SH-SY5Y (cell line): ENCODE data around the gene LY86.

ENCODE experiments used
- GATA2 ChIP-seq: IDR thresholded peaks from 2 replicates; pipeline ENCODE4 v1.6.1; 2011; ENCODE audit warnings: mild to moderate bottlenecking, low read depth, low read length
- GATA3 ChIP-seq: IDR thresholded peaks from 2 replicates; pipeline ENCODE4 v1.6.1; 2011; ENCODE audit warnings: low read depth, mild to moderate bottlenecking, low read length, moderate library complexity

LY86 gene

DNA sequence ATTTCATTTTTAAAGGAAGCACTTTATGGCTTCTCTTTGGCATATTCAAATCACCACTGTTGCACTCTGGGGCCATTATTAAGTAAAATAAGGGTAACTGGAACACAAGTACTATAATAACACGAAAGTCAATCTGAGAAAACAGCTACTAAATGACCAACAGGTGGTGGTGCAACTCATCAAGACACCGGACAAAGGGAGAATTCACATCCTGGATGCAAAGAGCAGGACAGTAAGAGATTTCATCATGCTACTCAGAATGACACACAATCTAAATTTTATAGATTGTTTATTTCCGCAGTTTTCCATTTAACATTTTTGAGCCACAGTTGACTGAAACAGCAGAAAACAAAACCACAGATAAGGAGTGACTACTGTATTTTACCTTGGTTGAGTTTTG is 27.6 kb upstream of the LY86 start:
- TF ChIP-seq GATA2 (no peak), GATA3 (no peak)

- TF ChIP-seq GATA2 (no peak), GATA3 (no peak)
Measured at GRCh38 chr6:6564154-6564553, 24.4 kb upstream of the LY86 start.

- no peak for TF ChIP-seq GATA3
- TF ChIP-seq GATA2: no peak
Measured at GRCh38 chr6:6565069-6565468, 23.5 kb upstream of the LY86 start.

DNA sequence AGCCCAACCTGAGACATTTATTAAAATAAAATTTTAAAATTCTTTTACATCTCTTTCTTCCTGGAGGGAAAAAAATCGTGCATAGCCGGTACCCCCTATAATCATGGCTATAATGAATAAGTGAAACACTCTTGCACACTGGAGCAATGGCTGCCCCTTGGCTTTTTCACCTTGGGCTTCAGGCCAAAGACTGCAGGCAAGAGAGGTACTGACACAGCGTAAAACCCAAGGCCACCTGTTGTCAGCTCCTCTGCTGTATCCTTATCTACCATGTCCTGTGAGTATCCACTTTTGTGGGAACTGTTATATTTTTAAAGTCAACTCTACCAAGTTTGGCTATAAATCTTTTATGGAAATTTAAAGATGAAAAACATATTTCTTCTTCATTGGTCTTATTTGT is 23.0 kb upstream of the LY86 start:
- TF ChIP-seq GATA3: no peak
- no peak for TF ChIP-seq GATA2

DNA sequence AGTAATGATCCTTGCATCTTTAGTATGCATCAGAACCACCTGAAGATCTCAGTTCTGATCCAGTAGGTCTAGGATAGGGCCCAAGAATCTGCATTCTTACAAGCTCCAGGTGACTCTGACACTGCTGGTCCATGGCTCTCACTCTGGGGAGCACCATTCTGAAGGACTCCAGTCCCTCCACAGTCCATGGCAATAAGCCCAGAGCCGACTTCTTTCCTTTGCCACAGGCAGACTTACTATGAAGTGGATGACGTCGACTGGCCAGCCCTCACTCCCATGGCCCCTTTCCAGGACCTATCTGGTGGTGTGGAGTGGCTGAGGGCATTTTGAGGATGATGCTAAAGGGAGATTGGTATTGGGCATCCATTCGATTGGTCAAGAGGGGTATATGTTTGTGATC is 21.8 kb upstream of the LY86 start:
- no peak for TF ChIP-seq GATA2
- no peak for TF ChIP-seq GATA3

- TF ChIP-seq GATA3: no peak
- TF ChIP-seq GATA2: no peak
Measured at GRCh38 chr6:6569096-6569810, 19.3 kb upstream of the LY86 start.

DNA sequence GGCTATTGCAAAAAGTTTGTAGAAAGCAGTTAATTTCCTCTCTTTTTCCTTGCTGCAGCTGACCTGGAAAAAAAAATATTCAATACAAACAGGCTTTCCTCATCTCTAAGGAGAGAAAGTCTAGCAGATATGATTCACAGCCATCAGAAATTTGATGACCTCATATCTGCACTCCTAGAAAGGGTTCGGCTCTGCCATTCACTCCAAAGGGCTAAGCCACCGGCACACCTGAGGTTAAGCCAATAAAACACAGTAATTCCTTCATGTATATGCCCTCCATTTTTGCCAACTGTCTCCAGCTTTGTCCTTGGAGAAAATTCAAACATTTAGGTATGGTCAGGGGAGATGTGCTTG is 18.7 kb upstream of the LY86 start:
- no peak for TF ChIP-seq GATA3
- no peak for TF ChIP-seq GATA2

- TF ChIP-seq GATA3 (no peak), GATA2 (no peak)
Measured at GRCh38 chr6:6570929-6571671, 17.4 kb upstream of the LY86 start.

GRCh38 chr6:6575143-6575542 is 13.4 kb upstream of the LY86 start:
- TF ChIP-seq GATA2 (no peak), GATA3 (no peak)

- no peak for TF ChIP-seq GATA3
- TF ChIP-seq GATA2: no peak
Measured at GRCh38 chr6:6577735-6578134, 10.8 kb upstream of the LY86 start.

- no peak for TF ChIP-seq GATA2
- TF ChIP-seq GATA3: no peak
Measured at GRCh38 chr6:6579281-6579680, 9.2 kb upstream of the LY86 start.

GRCh38 chr6:6580225-6580856 is 8.2 kb upstream of the LY86 start:
- TF ChIP-seq GATA3 (no peak), GATA2 (no peak)

DNA sequence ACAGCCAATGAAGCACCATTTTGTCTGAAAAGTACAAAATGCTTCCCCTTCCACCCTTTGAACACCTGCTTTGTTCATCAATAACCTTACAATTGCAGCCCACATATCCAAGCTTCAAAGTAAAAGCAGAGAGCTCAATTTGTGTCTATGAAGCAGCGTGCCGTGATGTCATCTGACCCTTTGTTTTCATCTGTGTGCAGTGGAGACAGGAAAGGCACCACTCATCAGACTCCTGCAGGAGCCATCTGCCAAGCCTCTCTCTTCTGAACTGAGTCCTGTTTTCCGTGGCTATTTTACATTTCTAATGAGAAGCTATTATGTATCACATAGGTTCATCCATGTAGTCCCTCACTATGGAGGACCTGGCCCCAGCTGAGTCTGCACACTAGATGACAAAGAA is 7.5 kb upstream of the LY86 start:
- no peak for TF ChIP-seq GATA2
- TF ChIP-seq GATA3: no peak

GRCh38 chr6:6582131-6582530 is 6.4 kb upstream of the LY86 start:
- TF ChIP-seq GATA3 (no peak), GATA2 (no peak)

- no peak for TF ChIP-seq GATA3
- no peak for TF ChIP-seq GATA2
Measured at GRCh38 chr6:6583836-6584235, 4.7 kb upstream of the LY86 start.
